Measurements from ENCODE around the gene USP5.
"Not testable (repeated sequence)": the region's sequence is repeated elsewhere in the genome, so short reads cannot be mapped to it uniquely, and the experiment has no call there.

The USP5 gene

DNA sequence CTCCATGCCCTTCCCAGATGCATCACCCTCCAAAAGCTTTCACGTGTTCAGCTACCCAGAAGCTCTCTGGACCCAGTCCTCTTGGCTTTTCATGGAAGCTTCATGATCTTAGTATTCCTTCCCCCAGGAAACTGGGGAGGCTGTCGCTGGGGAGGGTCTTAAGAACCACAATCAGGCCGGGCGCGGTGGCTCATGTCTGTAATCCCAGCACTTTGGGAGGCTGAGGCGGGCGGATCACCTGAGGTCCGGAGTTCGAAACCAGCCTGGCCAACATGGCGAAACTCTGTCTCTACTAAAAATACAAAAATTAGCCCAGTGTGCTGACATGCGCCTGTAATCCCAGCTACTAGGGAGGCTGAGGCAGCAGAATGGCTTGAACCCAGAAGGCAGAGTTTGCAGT, 56.2 kb downstream of the USP5 start:
- H3K36me3 ChIP-seq (ENCODE audit: insufficient read depth, low read length); H3K9me3 ChIP-seq (ENCODE audit: control insufficient read depth, insufficient read depth, low read length); H3K9ac ChIP-seq (ENCODE audit: low read depth, low read length): not testable (repeated sequence)
- H3K4me1 ChIP-seq (ENCODE audit: insufficient read depth, low read length): peaks cover 17% of the 10 kb centered on the region

DNA sequence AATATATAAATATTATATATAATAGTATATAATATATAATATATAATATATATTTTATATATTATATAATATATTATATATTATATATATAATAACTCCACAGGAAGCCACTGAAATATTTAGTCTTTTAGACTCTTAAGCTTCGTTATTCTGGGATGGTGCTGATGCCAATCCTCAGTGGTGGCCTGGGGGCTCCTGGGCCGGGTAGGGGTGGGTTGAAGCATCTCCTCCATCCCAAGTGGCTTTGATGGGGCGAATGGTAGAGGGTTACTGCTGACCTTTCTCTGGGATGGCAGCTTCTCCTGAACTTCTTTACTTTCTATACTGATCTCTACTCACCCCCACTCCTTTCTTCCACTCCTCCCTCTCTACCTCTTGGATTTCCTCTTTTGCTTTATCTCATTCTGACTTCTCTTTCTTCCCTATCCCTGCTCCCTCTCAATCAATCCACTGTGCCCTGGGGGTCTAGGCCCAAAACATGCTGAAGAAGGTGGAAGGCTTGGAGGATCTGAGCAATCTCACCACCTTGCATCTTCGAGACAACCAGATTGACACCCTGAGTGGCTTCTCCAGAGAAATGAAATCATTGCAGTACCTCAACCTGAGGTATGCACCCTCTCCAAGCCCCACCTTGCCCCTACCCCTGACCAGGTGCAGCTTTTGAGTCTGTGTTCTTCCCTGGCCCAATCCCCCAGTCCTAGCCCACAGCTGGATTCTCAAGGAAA, 57.6 kb downstream of the USP5 start:
- Histone ChIP-seq H3K9me3 (ENCODE audit: control insufficient read depth, insufficient read depth, low read length) (no peaks in the 10 kb centered on the region), H3K4me1 (ENCODE audit: insufficient read depth, low read length) (peaks cover 14% of the 10 kb centered on the region), H3K9ac (ENCODE audit: low read depth, low read length) (no peak overlapping the region), H3K36me3 (ENCODE audit: insufficient read depth, low read length) (no peaks in the 10 kb centered on the region)

DNA sequence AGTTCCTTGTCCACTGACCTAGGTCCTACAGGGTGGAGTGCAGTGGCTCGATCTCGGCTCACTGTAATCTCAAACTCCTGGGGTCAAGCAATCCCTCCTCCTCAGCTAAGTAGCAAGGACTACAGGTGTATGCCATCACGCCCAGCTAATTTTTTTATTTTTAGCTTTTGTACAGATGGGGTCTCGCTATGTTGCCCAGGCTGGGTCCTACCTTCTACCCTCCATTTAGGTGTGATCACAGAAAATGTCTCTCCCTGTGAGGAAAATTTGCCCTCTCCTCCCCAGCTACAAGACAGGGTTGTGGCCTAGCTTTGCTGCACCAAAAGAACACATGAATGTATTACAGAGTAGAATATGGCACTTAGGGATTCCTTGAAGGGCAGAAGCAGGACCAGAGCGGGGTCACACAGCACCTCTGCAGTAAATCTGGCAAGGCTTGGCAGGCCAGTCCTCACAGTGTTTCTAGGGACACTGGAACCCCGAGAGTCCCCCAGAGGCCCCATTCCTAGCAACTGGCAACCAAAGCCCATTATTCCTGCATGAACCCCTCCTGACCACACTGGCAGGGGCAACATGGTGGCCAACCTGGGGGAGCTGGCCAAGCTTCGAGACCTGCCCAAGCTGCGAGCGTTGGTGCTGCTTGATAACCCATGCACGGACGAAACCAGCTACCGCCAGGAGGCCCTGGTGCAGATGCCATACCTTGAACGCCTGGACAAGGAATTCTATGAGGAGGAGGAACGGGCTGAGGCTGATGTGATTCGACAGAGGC, 60.4 kb downstream of the USP5 start:
- Histone ChIP-seq H3K36me3 (ENCODE audit: insufficient read depth, low read length) (peaks cover 4% of the 10 kb centered on the region; the same call in 1 of the 2 replicates), H3K9me3 (ENCODE audit: control insufficient read depth, insufficient read depth, low read length) (no peaks in the 10 kb centered on the region), H3K9ac (ENCODE audit: low read depth, low read length) (no peak overlapping the region), H3K4me1 (ENCODE audit: insufficient read depth, low read length) (peaks cover 29% of the 10 kb centered on the region)

DNA sequence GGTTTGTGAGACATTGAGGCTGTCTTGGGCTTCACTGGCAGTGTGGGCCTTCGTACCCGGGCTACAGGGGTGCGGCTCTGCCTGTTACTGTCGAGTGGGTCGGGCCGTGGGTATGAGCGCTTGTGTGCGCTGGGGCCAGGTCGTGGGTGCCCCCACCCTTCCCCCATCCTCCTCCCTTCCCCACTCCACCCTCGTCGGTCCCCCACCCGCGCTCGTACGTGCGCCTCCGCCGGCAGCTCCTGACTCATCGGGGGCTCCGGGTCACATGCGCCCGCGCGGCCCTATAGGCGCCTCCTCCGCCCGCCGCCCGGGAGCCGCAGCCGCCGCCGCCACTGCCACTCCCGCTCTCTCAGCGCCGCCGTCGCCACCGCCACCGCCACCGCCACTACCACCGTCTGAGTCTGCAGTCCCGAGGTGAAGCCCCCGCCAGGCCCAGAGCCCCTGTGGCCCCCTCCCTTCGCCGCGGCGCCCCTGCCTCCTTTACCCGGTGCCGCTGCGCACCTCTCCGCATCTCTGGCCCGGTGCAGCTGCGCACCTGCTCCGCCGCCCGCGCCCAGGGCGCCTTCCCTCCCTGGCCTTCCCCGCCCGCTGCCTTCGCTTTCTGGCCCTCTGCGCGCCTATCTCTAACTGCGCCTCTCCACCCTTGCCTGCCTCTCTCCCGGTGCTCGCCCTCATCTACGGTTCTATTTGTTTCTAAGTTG, 62.4 kb downstream of the USP5 start, which contains the start of gene ENO2:
Gene ENO2 (plus strand): TSS at position 335 of the 701 bp plus-strand sequence. CDS start 1,253 bp downstream, outside the sequence.
- H3K9ac ChIP-seq (ENCODE audit: low read depth, low read length): peak within 1 kb of the TSS; percentile 96
- H3K36me3 ChIP-seq (ENCODE audit: insufficient read depth, low read length): peaks cover 10% of the 10 kb centered on the region
- peaks cover 35% of the 10 kb centered on the region for H3K4me1 ChIP-seq (ENCODE audit: insufficient read depth, low read length)
- no peaks in the 10 kb centered on the region for H3K9me3 ChIP-seq (ENCODE audit: control insufficient read depth, insufficient read depth, low read length)

DNA sequence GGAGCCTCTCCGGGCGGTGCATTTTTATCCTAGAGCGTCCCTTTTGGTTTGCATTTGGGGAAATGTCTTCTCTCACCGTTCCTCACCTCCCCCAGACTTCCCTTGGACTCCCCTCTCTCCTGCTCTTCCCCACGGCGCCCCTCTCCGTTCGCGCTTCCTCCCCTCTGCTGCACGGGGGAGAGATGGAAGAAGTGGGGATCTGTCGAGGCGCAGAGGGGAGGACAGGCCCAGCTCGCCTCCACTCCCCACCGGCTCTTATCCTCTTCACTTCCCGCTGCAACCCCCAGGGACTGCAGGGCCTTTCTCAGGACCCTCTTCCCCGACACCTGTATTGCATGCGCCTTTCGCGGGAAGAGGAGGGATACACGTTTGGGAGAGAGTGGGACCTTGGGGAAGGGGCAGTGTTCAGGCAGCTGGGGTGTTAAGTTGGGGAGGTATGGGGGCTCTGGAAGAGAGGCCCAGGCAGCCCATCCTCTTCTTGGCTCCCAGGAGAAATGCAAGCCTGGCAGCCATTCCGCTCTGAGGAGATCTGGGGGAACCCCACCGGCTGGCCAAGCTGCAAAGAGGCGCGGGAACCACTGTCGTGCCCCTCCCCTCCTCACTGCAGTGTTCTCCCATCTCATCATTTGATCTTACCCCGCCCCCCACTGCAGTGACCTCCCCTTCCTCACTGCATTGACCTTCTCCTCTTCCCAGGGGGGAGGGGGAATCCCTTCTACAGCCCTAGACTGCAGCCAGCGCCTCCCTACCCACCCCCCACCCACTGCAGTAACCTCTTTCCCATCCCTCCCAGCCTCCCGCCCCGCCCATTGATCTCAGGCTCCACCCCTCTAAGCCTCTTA, 63.2 kb downstream of the USP5 start:
- no peaks in the 10 kb centered on the region for H3K9me3 ChIP-seq (ENCODE audit: control insufficient read depth, insufficient read depth, low read length)
- H3K9ac ChIP-seq (ENCODE audit: low read depth, low read length): peak overlapping the region; percentile 96
- H3K4me1 ChIP-seq (ENCODE audit: insufficient read depth, low read length): peaks cover 40% of the 10 kb centered on the region
- peaks cover 15% of the 10 kb centered on the region for H3K36me3 ChIP-seq (ENCODE audit: insufficient read depth, low read length)

DNA sequence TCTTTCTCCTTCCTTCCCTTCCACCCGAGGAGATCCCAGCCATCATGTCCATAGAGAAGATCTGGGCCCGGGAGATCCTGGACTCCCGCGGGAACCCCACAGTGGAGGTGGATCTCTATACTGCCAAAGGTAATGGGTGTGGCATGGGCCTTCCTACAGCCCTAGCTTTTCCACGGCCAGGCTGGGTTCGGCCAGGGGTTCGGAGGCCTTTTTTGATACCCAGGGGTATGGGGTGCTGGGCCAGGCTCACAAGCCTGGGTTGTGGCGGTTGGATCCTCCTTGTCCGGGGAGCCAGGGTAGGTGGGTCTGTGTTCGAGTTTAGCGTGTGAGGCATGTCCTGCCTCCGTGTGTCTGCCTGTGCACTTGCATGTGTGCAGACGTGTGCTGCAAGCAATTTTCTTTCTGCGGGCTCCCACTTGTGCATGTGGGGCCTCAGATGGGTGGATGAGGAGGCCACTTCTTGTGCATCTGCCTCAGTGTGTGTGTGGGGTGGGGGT, 63.9 kb downstream of the USP5 start:
- no peaks in the 10 kb centered on the region for H3K9me3 ChIP-seq (ENCODE audit: control insufficient read depth, insufficient read depth, low read length)
- peak overlapping the region; percentile 62; the same call in 1 of the 2 replicates for H3K9ac ChIP-seq (ENCODE audit: low read depth, low read length)
- H3K4me1 ChIP-seq (ENCODE audit: insufficient read depth, low read length): peaks cover 40% of the 10 kb centered on the region
- H3K36me3 ChIP-seq (ENCODE audit: insufficient read depth, low read length): peaks cover 15% of the 10 kb centered on the region

Measured in ES-I3 (cell line).